Breast epithelium (tissue), 4 donors: ENCODE results near the gene MAP2K5. TPM values are rescaled to one million over a fixed set of nuclear protein-coding genes. Genes with fewer than 3 reads are reported as not detected.

Experiments used
- DNase-seq, 2 donors: peaks; one replicate each; pipeline ENCODE4 v3.0.0-alpha.2; 2019; ENCODE audit warnings: low spot score in 2 of 2
- H3K27ac ChIP-seq, 2 donors: fragments of 200-600 bp; sonication (generic) in 1 of 2; one replicate each; pipeline ENCODE4 v1.5.1; 2016 to 2019; ENCODE audit warnings: mild to moderate bottlenecking in 1 of 2
- H3K27me3 ChIP-seq, 2 donors: fragments of 200-600 bp; sonication (generic) in 1 of 2; one replicate each; pipeline versions ENCODE4 v1.5.1 to v1.6.0; 2017 to 2019; ENCODE audit warnings: control low read depth in 1 of 2, mild to moderate bottlenecking in 1 of 2
- H3K36me3 ChIP-seq: fragments of 200-600 bp; one replicate; pipeline ENCODE4 v1.5.1; 2019
- H3K4me1 ChIP-seq, 2 donors: fragments of 200-600 bp; sonication (generic); one replicate each; pipeline ENCODE4 v1.5.1; 2016 to 2019; ENCODE audit warnings: control low read depth in 1 of 2
- H3K4me3 ChIP-seq, 3 donors: fragments of 200-600 bp; sonication (generic); 1 replicate in 2 of 3; 2 replicates in 1 of 3; pipeline ENCODE4 v1.5.1; 2016 to 2019; ENCODE audit warnings: mild to moderate bottlenecking in 3 of 3, moderate library complexity in 2 of 3
- H3K9me3 ChIP-seq, 2 donors: fragments of 200-600 bp; sonication (generic) in 1 of 2; one replicate each; pipeline ENCODE4 v1.5.1; 2016 to 2019; ENCODE audit warnings: control low read depth in 1 of 2
- POLR2A ChIP-seq: fragments of 450-650 bp; IDR thresholded peaks from one replicate; pipeline ENCODE4 v1.6.1; 2016; ENCODE audit warnings: antibody characterized with exemption, mild to moderate bottlenecking, moderate library complexity
- POLR2AphosphoS5 ChIP-seq, 3 donors: sonication (generic); formaldehyde crosslinking; IDR thresholded peaks; one replicate each; pipeline ENCODE4 v1.6.1; 2017; ENCODE audit warnings: antibody characterized with exemption in 3 of 3
- intact Hi-C: fragments of 100-400 bp; cut with DNase I; formaldehyde crosslinking; loops from one replicate; pipeline ENCODE4 v1.15.1; 2023; ENCODE audit warnings: low total_unique reads
- total RNA-seq, 3 donors: library from RNA; depleted of rRNA; stranded (reverse); fragments of >200 nt; gene quantifications; one replicate each; pipeline ENCODE4 v1.1.0, GENCODE V29; 2016
- TF ChIP-seq, protein P1 (sequence below), 3 donors: fragments of 450-650 bp; IDR thresholded peaks; one replicate each; pipeline ENCODE4 v1.5.1; 2016 to 2017; ENCODE audit warnings: antibody characterized with exemption in 3 of 3, mild to moderate bottlenecking in 3 of 3, moderate library complexity in 3 of 3

The MAP2K5 gene
- total RNA-seq, 3 donors from 2014 or later = 13.8 to 15.1 (median 14.0) TPM

DNA sequence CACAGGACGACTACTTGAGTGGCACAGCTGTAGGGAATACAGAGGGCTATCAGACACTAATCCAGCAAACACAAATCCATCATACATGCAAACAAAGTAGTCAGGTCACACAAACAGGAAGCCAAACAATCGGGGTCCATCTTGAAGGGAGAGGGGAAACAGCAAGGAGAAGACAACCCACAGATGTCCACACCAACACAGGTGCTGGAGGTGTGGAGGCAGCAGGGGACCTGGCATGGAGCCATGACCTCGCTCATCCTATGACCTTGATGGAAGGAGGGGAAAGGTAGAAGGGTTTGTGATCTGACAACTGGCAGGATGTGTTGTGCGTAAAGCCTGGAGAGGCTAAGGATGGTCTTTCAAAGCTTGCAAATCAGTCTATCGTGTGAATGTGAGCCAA lies 242.9 kb downstream of the MAP2K5 start:
- no peak for DNase-seq

DNA sequence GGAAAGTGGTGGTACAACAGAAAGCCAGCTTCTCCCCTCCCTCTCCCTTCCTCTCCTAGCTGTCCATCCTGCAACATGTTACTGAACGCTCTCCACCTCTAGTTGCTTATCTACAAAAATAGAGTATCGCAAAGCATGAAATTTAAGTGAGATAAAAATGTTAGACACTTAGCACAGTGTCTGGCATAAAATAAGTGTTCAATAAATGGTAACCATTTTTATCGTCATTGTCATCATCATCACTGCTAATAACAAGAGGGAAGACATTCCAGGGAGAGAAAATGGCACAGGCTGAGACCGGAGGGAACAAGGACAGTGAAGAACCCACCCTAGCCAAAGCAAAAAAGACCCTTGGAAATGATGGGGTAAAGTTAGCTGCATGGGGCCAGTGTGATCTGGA lies 244.1 kb downstream of the MAP2K5 start:
- H3K4me1 ChIP-seq = no peaks in the 10 kb centered on the region
- no peaks in the 10 kb centered on the region for H3K27me3 ChIP-seq
- no peak overlapping the region for H3K27ac ChIP-seq

More for the DNA sequence above, 242.9 kb downstream of the MAP2K5 start:
- Histone ChIP-seq H3K4me1 (no peaks in the 10 kb centered on the region), H3K27me3 (no peaks in the 10 kb centered on the region), H3K36me3 (no peaks in the 10 kb centered on the region), H3K4me3 (no peak overlapping the region), H3K9me3 (no peaks in the 10 kb centered on the region), H3K27ac (no peak overlapping the region)
- TF ChIP-seq, protein P1, sequence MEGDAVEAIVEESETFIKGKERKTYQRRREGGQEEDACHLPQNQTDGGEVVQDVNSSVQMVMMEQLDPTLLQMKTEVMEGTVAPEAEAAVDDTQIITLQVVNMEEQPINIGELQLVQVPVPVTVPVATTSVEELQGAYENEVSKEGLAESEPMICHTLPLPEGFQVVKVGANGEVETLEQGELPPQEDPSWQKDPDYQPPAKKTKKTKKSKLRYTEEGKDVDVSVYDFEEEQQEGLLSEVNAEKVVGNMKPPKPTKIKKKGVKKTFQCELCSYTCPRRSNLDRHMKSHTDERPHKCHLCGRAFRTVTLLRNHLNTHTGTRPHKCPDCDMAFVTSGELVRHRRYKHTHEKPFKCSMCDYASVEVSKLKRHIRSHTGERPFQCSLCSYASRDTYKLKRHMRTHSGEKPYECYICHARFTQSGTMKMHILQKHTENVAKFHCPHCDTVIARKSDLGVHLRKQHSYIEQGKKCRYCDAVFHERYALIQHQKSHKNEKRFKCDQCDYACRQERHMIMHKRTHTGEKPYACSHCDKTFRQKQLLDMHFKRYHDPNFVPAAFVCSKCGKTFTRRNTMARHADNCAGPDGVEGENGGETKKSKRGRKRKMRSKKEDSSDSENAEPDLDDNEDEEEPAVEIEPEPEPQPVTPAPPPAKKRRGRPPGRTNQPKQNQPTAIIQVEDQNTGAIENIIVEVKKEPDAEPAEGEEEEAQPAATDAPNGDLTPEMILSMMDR (IDR thresholded peaks at IDR 0.05) = no peak
- no peak for TF ChIP-seq POLR2A
- no peak for TF ChIP-seq POLR2AphosphoS5 (IDR thresholded peaks at IDR 0.05)
- intact Hi-C loops = loop anchor here (10.0 kb wide), 1 partner anchor 1581 kb away; no protein-coding TSS in a partner anchor

DNA sequence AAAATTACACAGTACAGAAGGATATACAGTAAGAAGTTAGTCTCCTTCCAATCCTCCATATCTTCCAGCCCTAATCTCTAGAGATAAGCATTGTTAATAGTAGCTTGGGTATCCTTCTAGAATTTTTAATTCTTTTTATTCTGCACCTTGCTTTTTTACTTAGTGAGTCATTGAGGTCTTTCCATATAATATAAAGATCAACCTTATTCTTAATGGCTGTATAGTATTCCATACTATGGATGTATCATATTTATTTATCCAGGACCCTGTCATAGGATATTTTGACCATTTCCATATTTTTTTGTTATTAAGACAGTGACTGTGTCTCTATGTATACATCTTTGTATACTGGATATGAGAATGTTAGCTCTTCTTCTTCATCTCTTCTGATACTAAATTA lies 246.5 kb downstream of the MAP2K5 start:
- intact Hi-C loops = loop anchor here (10.0 kb wide), 1 partner anchor 1584 kb away; no protein-coding TSS in a partner anchor

More for the DNA sequence above, 244.1 kb downstream of the MAP2K5 start:
- no peak for DNase-seq
- Histone ChIP-seq H3K4me3 (no peak overlapping the region), H3K9me3 (no peaks in the 10 kb centered on the region), H3K36me3 (no peaks in the 10 kb centered on the region)
- intact Hi-C loops = loop anchor here (10.0 kb wide), 1 partner anchor 1582 kb away; no protein-coding TSS in a partner anchor
- TF ChIP-seq POLR2A = no peak
- TF ChIP-seq, protein P1 (IDR thresholded peaks at IDR 0.05) = no peak
- TF ChIP-seq POLR2AphosphoS5 (IDR thresholded peaks at IDR 0.05) = no peak

DNA sequence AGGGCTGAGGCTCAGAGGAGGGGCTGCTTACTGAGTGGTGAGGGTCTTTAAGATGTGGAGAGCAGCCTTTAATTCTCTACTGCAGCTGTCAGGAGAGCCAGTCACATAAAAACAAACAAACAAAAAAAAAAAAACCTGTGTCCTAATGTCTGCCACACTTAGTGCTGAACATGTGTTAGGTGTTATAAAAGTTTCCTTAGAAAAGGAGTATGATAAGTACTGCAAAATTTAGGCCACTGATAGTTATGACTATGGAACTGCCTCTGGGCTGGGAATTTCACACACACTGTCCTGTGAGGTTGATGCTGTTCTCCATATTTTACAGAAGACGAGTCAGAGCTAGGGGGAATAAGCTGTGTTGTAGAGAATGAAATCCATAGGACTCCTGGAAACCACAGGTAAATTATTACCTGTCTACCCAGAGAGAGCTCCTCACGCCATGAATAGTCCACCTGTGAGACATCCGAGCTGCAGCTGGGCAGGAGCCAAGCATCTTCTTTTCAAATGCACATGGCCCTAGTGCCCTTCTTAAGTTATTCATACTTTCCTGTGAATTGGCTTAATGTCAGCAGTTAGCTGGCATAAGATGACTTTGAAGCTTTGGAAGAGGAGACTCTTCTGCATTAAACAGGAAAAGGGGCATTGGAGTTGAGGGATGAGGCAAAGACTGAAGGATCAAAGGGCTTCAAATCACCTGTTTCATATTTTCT lies 248.3 kb downstream of the MAP2K5 start:
- Histone ChIP-seq H3K27me3 (no peaks in the 10 kb centered on the region), H3K27ac (no peak overlapping the region), H3K36me3 (no peaks in the 10 kb centered on the region), H3K4me1 (no peaks in the 10 kb centered on the region), H3K9me3 (peaks cover 0 to 8% of the 10 kb centered on the region in 2 donors), H3K4me3 (no peak overlapping the region)
- TF ChIP-seq POLR2AphosphoS5 (IDR thresholded peaks at IDR 0.05) (no peak), POLR2A (no peak)
- TF ChIP-seq, protein P1 (IDR thresholded peaks at IDR 0.05) = no peak
- no peak for DNase-seq
- intact Hi-C loops = no loop called here

More for the DNA sequence above, 246.5 kb downstream of the MAP2K5 start:
- Histone ChIP-seq H3K4me1 (no peaks in the 10 kb centered on the region), H3K27ac (no peak overlapping the region), H3K36me3 (no peaks in the 10 kb centered on the region), H3K4me3 (no peak overlapping the region), H3K9me3 (no peaks in the 10 kb centered on the region), H3K27me3 (no peaks in the 10 kb centered on the region)
- TF ChIP-seq POLR2AphosphoS5 (IDR thresholded peaks at IDR 0.05) = no peak
- TF ChIP-seq, protein P1 (IDR thresholded peaks at IDR 0.05) = no peak
- TF ChIP-seq POLR2A = no peak
- no peak for DNase-seq

DNA sequence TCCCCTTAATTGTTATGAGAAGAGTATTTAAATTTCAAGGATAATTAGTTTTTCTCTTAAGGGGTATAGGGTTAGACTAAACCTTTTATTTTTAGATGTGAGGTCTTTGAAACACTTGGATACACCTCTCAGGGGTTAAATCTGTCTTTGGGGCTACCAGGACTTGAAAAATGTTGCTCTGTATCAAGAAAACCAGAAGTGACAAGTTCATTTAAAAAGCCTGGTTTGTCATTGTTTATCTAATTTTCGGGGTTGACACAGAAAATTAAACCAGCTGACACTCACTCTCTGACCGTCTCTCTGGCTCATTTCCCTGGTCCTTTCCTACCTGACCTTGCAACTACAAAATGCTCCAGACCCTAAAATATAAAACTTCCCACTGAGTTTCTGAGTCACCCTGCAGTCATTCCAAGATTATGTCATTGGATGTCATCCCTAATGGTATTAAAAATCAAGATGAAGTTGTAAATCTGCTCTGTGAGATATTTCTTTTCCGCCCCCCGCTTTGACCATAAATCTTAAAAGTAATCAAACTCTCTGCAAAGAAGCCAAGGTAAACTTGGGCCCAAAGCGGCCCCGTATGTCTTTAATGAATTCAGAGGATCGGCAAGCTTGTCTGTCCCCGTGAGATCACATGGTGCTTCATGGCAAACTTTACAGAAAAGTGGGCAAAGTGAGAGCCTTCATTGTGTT lies 249.9 kb downstream of the MAP2K5 start:
- no peak for TF ChIP-seq POLR2A
- no peak for TF ChIP-seq POLR2AphosphoS5 (IDR thresholded peaks at IDR 0.05)
- TF ChIP-seq, protein P1 (IDR thresholded peaks at IDR 0.05) = no peak
- intact Hi-C loops = no loop called here

More for the DNA sequence above, 249.9 kb downstream of the MAP2K5 start:
- no peak overlapping the region for H3K4me3 ChIP-seq
- peaks cover 0 to 8% of the 10 kb centered on the region in 2 donors for H3K9me3 ChIP-seq
- H3K27me3 ChIP-seq = no peaks in the 10 kb centered on the region
- no peak overlapping the region for H3K27ac ChIP-seq
- no peaks in the 10 kb centered on the region for H3K4me1 ChIP-seq
- DNase-seq = no peak
- no peaks in the 10 kb centered on the region for H3K36me3 ChIP-seq
